A673 (cell line): ENCODE data around the gene SNAP47.

Experiments used
- CTCF ChIP-seq: fragments of 300-800, 200-600 bp; sonication (generic); conservative IDR thresholded peaks from 2 replicates; pipeline ENCODE4 v1.5.1; 2017; ENCODE audit warnings: low read depth, mild to moderate bottlenecking, antibody characterized with exemption, low read length, moderate library complexity, mixed read lengths
- EZH2 ChIP-seq: fragments of 200-600 bp; sonication (generic); IDR thresholded peaks from 2 replicates; pipeline ENCODE4 v1.6.1; 2017; ENCODE audit warnings: borderline replicate concordance, low read depth, mild to moderate bottlenecking, mixed read lengths, antibody characterized with exemption, low read length; ENCODE audit not compliant: poor library complexity, severe bottlenecking

GRCh38 chr1:227728059-227728891 is 7.0 kb upstream of the SNAP47 start:
- TF ChIP-seq EZH2 (no peak), CTCF (no peak)
